ENCODE results near the gene DAAM1. TPM values are rescaled to one million over a fixed set of nuclear protein-coding genes. Genes with fewer than 3 reads are reported as not detected.

DAAM1 gene
- total RNA-seq, 1 donor from 2014 or later, result 40.7 TPM

- H3K27ac Mint-ChIP-seq (ENCODE audit: unreplicated experiment), result peak overlapping the region; percentile 90
- no peak for TF ChIP-seq CTCF (IDR thresholded peaks at IDR 0.05)
- peaks cover 7% of the 10 kb centered on the region for H3K36me3 Mint-ChIP-seq (ENCODE audit: low read depth)
- no peak for DNase-seq (ENCODE audit: low spot score)
- H3K4me3 Mint-ChIP-seq (ENCODE audit: unreplicated experiment), result peak overlapping the region; percentile 38
- H3K9me3 Mint-ChIP-seq (ENCODE audit: low read depth), result no peaks in the 10 kb centered on the region
- H3K4me1 Mint-ChIP-seq (ENCODE audit: low read depth), result peaks cover 34% of the 10 kb centered on the region
- H3K27me3 Mint-ChIP-seq (ENCODE audit: low read depth), result no peaks in the 10 kb centered on the region
These were observed 132.5 kb downstream of the DAAM1 start for GRCh38 chr14:59320763-59321625.

- Mint-ChIP-seq H3K4me3 (ENCODE audit: unreplicated experiment) (no peak overlapping the region), H3K36me3 (ENCODE audit: low read depth) (peaks cover 8% of the 10 kb centered on the region), H3K4me1 (ENCODE audit: low read depth) (peaks cover 34% of the 10 kb centered on the region), H3K9me3 (ENCODE audit: low read depth) (no peaks in the 10 kb centered on the region), H3K27me3 (ENCODE audit: low read depth) (no peaks in the 10 kb centered on the region), H3K27ac (ENCODE audit: unreplicated experiment) (peak overlapping the region; percentile 90)
- no peak for DNase-seq (ENCODE audit: low spot score)
- no peak for TF ChIP-seq CTCF (IDR thresholded peaks at IDR 0.05)
These were observed 133.1 kb downstream of the DAAM1 start for GRCh38 chr14:59321626-59321949.

- H3K27ac Mint-ChIP-seq (ENCODE audit: unreplicated experiment), result no peak overlapping the region
- no peaks in the 10 kb centered on the region for H3K9me3 Mint-ChIP-seq (ENCODE audit: low read depth)
- no peak for DNase-seq (ENCODE audit: low spot score)
- peaks cover 10% of the 10 kb centered on the region for H3K4me1 Mint-ChIP-seq (ENCODE audit: low read depth)
- peaks cover 17% of the 10 kb centered on the region for H3K36me3 Mint-ChIP-seq (ENCODE audit: low read depth)
- no peak overlapping the region for H3K4me3 Mint-ChIP-seq (ENCODE audit: unreplicated experiment)
- no peak for TF ChIP-seq CTCF (IDR thresholded peaks at IDR 0.05)
- H3K27me3 Mint-ChIP-seq (ENCODE audit: low read depth), result no peaks in the 10 kb centered on the region
These were observed 137.4 kb downstream of the DAAM1 start for GRCh38 chr14:59325906-59326305.

- TF ChIP-seq CTCF (IDR thresholded peaks at IDR 0.05), result no peak
- Mint-ChIP-seq H3K4me1 (ENCODE audit: low read depth) (peaks cover 16% of the 10 kb centered on the region), H3K36me3 (ENCODE audit: low read depth) (peaks cover 17% of the 10 kb centered on the region), H3K4me3 (ENCODE audit: unreplicated experiment) (no peak overlapping the region), H3K9me3 (ENCODE audit: low read depth) (no peaks in the 10 kb centered on the region), H3K27ac (ENCODE audit: unreplicated experiment) (no peak overlapping the region), H3K27me3 (ENCODE audit: low read depth) (no peaks in the 10 kb centered on the region)
- DNase-seq (ENCODE audit: low spot score), result no peak
These were observed 140.0 kb downstream of the DAAM1 start for GRCh38 chr14:59328454-59328853.

GRCh38 chr14:59330455-59330854 is 142.0 kb downstream of the DAAM1 start:
- H3K36me3 Mint-ChIP-seq (ENCODE audit: low read depth), result peaks cover 11% of the 10 kb centered on the region
- H3K9me3 Mint-ChIP-seq (ENCODE audit: low read depth), result no peaks in the 10 kb centered on the region
- H3K27me3 Mint-ChIP-seq (ENCODE audit: low read depth), result no peaks in the 10 kb centered on the region
- no peak for TF ChIP-seq CTCF (IDR thresholded peaks at IDR 0.05)
- DNase-seq (ENCODE audit: low spot score), result no peak
- no peak overlapping the region for H3K4me3 Mint-ChIP-seq (ENCODE audit: unreplicated experiment)
- H3K27ac Mint-ChIP-seq (ENCODE audit: unreplicated experiment), result no peak overlapping the region
- H3K4me1 Mint-ChIP-seq (ENCODE audit: low read depth), result peaks cover 25% of the 10 kb centered on the region
